NOMO-1 treated with dmso at 0.1 percent for 144 hours (cell line): Measurements from ENCODE around the gene KLHL34.

Experiments
- DNase-seq: peaks from one replicate; lab custom pipeline; 2025; ENCODE audit not compliant: unreplicated experiment; lab: John Stamatoyannopoulos, UW

KLHL34 gene

GRCh38 chrX:21656587-21657317, 1.4 kb downstream of the KLHL34 start:
- DNase-seq = no peak

- no peak for DNase-seq
Observed at GRCh38 chrX:21655901-21656586, 2.1 kb downstream of the KLHL34 start.

GRCh38 chrX:21645886-21646285, 12.2 kb downstream of the KLHL34 start:
- no peak for DNase-seq

GRCh38 chrX:21645431-21645830, 12.7 kb downstream of the KLHL34 start:
- DNase-seq = no peak

- DNase-seq = no peak
Observed at GRCh38 chrX:21639775-21640174, 18.4 kb downstream of the KLHL34 start.

- no peak for DNase-seq
Observed at GRCh38 chrX:21638311-21638710, 19.8 kb downstream of the KLHL34 start.

- no peak for DNase-seq
Observed at GRCh38 chrX:21632027-21632426, 26.1 kb downstream of the KLHL34 start.

GRCh38 chrX:21623778-21624501, 34.2 kb downstream of the KLHL34 start:
- DNase-seq = no peak

GRCh38 chrX:21620234-21620633, 37.9 kb downstream of the KLHL34 start:
- DNase-seq = no peak

- no peak for DNase-seq
Observed at GRCh38 chrX:21616386-21616785, 41.7 kb downstream of the KLHL34 start.

- no peak for DNase-seq
Observed at GRCh38 chrX:21612154-21612553, 46.0 kb downstream of the KLHL34 start.

- no peak for DNase-seq
Observed at GRCh38 chrX:21610168-21610567, 48.0 kb downstream of the KLHL34 start.

GRCh38 chrX:21606002-21606401, 52.1 kb downstream of the KLHL34 start:
- no peak for DNase-seq
